Measurements from ENCODE around the gene RNF212B. TPM values are rescaled to one million over a fixed set of nuclear protein-coding genes. Genes with fewer than 3 reads are reported as not detected.

Gene RNF212B
- total RNA-seq, 1 donor = not detected

GRCh38 chr14:23310546-23310945 is 72.8 kb downstream of the RNF212B start:
- TF ChIP-seq, protein P1, sequence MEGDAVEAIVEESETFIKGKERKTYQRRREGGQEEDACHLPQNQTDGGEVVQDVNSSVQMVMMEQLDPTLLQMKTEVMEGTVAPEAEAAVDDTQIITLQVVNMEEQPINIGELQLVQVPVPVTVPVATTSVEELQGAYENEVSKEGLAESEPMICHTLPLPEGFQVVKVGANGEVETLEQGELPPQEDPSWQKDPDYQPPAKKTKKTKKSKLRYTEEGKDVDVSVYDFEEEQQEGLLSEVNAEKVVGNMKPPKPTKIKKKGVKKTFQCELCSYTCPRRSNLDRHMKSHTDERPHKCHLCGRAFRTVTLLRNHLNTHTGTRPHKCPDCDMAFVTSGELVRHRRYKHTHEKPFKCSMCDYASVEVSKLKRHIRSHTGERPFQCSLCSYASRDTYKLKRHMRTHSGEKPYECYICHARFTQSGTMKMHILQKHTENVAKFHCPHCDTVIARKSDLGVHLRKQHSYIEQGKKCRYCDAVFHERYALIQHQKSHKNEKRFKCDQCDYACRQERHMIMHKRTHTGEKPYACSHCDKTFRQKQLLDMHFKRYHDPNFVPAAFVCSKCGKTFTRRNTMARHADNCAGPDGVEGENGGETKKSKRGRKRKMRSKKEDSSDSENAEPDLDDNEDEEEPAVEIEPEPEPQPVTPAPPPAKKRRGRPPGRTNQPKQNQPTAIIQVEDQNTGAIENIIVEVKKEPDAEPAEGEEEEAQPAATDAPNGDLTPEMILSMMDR (IDR thresholded peaks at IDR 0.05; ENCODE audit: insufficient read depth, low read length) = no peak
- H3K4me3 ChIP-seq (ENCODE audit: low read depth, low read length) = no peak overlapping the region
- no peak for DNase-seq (ENCODE audit: low read depth)

GRCh38 chr14:23316300-23316699 is 78.6 kb downstream of the RNF212B start:
- DNase-seq (ENCODE audit: low read depth) = no peak
- TF ChIP-seq, protein P1 (IDR thresholded peaks at IDR 0.05; ENCODE audit: insufficient read depth, low read length) = no peak
- no peak overlapping the region for H3K4me3 ChIP-seq (ENCODE audit: low read depth, low read length)

DNA sequence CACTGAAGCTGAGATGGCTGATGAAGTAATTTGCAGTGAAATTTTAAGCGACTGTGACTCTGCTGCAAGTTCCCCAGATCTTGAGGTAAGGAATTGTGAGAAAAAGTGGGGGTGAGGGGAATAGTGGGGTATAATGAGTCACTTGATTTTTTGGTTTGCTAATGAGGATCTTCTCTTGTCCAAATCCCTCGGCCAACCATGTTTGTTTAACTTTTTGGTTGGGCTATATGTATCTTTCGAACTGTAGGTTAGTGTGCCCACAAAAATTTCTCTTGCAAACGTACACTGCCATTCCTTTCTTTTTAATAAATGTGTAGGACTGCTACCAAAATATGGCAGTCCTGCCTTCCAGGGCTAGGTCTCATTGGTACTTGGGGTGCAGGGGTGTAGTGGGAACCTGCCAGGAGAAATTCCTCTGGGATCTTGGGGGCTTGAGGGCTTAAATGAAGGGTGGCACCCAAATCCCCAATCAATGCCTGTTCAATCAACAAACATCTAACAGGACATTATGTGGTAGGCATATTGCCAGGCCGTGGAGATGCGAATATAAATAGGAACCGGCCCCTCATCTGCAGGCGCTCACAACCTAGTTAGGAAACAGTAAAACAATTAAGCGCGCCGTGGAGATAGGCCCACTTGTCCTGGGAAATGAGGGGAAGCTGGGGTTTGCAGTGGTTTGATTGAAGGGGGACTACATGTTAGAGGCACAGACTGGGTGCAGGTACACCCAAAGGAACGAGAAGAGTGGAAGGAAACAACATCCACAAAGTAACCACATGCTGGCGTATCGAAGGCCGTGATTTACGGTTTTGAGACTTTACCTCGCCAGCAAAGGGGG is 82.2 kb downstream of the RNF212B start:
- TF ChIP-seq, protein P1 (IDR thresholded peaks at IDR 0.05; ENCODE audit: insufficient read depth, low read length) = no peak
- DNase-seq (ENCODE audit: low read depth) = no peak
- peak overlapping the region; percentile 42 for H3K4me3 ChIP-seq (ENCODE audit: low read depth, low read length)

GRCh38 chr14:23320584-23321571 is 83.1 kb downstream of the RNF212B start, which contains the start of gene PABPN1:
PABPN1 (plus strand) TSS chr14:23321457; CDS start chr14:23321470, 13 bp downstream.
- TF ChIP-seq, protein P1 (IDR thresholded peaks at IDR 0.05; ENCODE audit: insufficient read depth, low read length) = no peak
- H3K4me3 ChIP-seq (ENCODE audit: low read depth, low read length) = peak within 1 kb of the TSS; percentile 88
- DNase-seq (ENCODE audit: low read depth) = peak; percentile 100

GRCh38 chr14:23321572-23322547 is 84.1 kb downstream of the RNF212B start:
- DNase-seq (ENCODE audit: low read depth) = peak; percentile 46
- H3K4me3 ChIP-seq (ENCODE audit: low read depth, low read length) = peak overlapping the region; percentile 88
- TF ChIP-seq, protein P1 (IDR thresholded peaks at IDR 0.05; ENCODE audit: insufficient read depth, low read length) = no peak

Small RNAs within 50 kb of the gene (small RNA-seq; reads per million reads assigned to genes)
- gene AL049829.1 (not detected), gene RNU6-1046P (not detected)

Other genes starting within 250 kb of the RNF212B start
- 7.0 and 8.1 TPM in 2 replicates for gene C14orf93, start 227.8 kb upstream of the RNF212B start, total RNA-seq (ENCODE audit: low replicate concordance)
- 164 and 176 TPM in 2 replicates for gene PSMB5, start 203.0 kb upstream of the RNF212B start, total RNA-seq (ENCODE audit: low replicate concordance)
- not detected in 2 replicates for gene PSMB11, start 195.7 kb upstream of the RNF212B start, total RNA-seq (ENCODE audit: low replicate concordance)
- 2.4 and 3.7 TPM in 2 replicates for gene CDH24, start 180.4 kb upstream of the RNF212B start, total RNA-seq (ENCODE audit: low replicate concordance)
- 91.8 and 97.0 TPM in 2 replicates for gene ACIN1, start 142.8 kb upstream of the RNF212B start, total RNA-seq (ENCODE audit: low replicate concordance)
- gene C14orf119, start 142.4 kb upstream of the RNF212B start, total RNA-seq (ENCODE audit: low replicate concordance) = 13.0 and 60.2 TPM in 2 replicates
- 1.8 TPM in 1 of 2 replicates, not detected in the other for gene CIROP, start 132.9 kb upstream of the RNF212B start, total RNA-seq (ENCODE audit: low replicate concordance)
- not detected in 2 replicates for gene CEBPE, start 118.7 kb upstream of the RNF212B start, total RNA-seq (ENCODE audit: low replicate concordance)
- 11.7 and 37.5 TPM in 2 replicates for gene SLC7A8, start 54.3 kb upstream of the RNF212B start, total RNA-seq (ENCODE audit: low replicate concordance)
- 7.0 and 7.5 TPM in 2 replicates for gene HOMEZ, start 48.2 kb downstream of the RNF212B start, total RNA-seq (ENCODE audit: low replicate concordance)
- gene PPP1R3E, start 64.9 kb downstream of the RNF212B start, total RNA-seq (ENCODE audit: low replicate concordance) = 6.6 and 10.9 TPM in 2 replicates
- 18.5 and 19.9 TPM in 2 replicates for gene BCL2L2, start 68.9 kb downstream of the RNF212B start, total RNA-seq (ENCODE audit: low replicate concordance)
- gene PABPN1, start 83.5 kb downstream of the RNF212B start, total RNA-seq (ENCODE audit: low replicate concordance) = 44.8 and 53.4 TPM in 2 replicates
- 9.6 and 13.4 TPM in 2 replicates for gene SLC22A17, start 115.0 kb downstream of the RNF212B start, total RNA-seq (ENCODE audit: low replicate concordance)
- gene EFS, start 127.2 kb downstream of the RNF212B start, total RNA-seq (ENCODE audit: low replicate concordance) = 4.6 and 10.8 TPM in 2 replicates
- not detected in 2 replicates for gene IL25, start 134.9 kb downstream of the RNF212B start, total RNA-seq (ENCODE audit: low replicate concordance)
- 0.49 TPM in 1 of 2 replicates, not detected in the other for gene CMTM5, start 139.1 kb downstream of the RNF212B start, total RNA-seq (ENCODE audit: low replicate concordance)
- not detected in 2 replicates for gene MYH6, start 170.3 kb downstream of the RNF212B start, total RNA-seq (ENCODE audit: low replicate concordance)
- not detected in 2 replicates for gene MYH7, start 197.7 kb downstream of the RNF212B start, total RNA-seq (ENCODE audit: low replicate concordance)
- 31.5 and 73.5 TPM in 2 replicates for gene NGDN, start 231.8 kb downstream of the RNF212B start, total RNA-seq (ENCODE audit: low replicate concordance)

Measured in fibroblast of the aortic adventitia (primary cell).